ENCODE results near the gene TSPAN15. TPM values are rescaled to one million over a fixed set of nuclear protein-coding genes. Genes with fewer than 3 reads are reported as not detected.
"Not testable (repeated sequence)": the region's sequence is repeated elsewhere in the genome, so short reads cannot be mapped to it uniquely, and the experiment has no call there.

The TSPAN15 gene
- polyA plus RNA-seq, 1 donor = 69.4 TPM

DNA sequence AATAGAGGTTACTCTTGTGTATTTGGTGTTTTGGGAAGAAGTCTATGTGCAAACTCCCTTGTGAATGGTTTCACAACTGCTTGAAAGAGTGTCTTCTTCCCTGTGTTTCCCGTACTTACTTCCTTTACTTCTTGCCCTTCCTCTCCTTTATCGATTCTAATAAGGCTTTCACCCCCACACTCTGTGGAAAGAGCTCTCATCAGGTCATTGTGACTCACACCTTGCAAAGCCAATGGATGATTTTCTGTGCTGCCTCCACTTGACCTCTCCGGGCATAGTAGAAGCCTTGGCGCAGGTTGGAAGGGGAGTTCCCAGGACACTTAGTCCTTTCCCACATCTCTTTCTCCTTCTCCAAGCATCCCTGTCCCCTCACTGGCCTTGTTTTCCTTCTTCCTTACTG, 6.2 kb upstream of the TSPAN15 start:
- no peak for DNase-seq

DNA sequence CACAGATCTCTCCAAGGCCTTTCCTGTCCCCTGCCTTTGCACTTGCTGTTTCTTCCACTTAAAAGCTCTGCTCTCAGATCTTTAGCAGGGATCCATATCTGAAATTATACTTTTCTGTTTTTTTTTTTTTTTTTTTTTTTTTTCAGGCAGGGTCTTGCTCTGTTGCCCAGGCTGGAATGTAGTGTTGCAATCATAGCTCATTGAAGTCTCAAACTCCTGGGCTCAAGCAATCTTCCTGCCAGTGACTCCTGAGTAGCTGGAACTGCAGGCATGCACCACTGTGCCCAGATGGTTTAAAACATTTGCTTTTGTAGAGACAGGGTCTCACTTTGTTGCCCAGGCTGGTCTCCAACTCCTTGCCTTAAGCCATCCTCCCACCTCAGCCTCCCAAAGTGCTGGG, 5.0 kb upstream of the TSPAN15 start:
- no peak for DNase-seq

DNA sequence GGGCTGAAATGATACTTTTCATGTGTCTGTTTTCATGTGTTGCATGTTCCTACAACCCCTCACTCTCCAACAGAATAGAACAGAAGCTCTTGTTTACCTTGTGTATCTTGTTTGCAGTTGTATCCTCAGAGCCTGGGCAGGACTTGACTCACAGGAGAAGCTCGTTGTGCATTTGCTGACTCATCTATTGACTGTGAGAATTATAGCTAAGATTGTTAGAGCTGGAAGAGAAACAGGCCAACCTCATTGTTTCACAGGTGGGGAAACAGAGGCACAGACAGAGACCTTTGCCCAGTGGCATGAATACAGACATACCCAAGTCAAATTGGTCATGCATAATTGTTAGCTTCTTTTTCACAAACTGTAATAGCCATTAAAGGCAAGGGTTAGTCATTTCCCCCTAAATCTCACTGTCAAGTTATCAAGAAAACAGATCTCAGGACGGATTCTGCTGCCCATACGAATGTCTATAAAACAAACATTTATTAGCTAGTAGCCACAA, 4.6 kb upstream of the TSPAN15 start:
- DNase-seq = no peak

DNA sequence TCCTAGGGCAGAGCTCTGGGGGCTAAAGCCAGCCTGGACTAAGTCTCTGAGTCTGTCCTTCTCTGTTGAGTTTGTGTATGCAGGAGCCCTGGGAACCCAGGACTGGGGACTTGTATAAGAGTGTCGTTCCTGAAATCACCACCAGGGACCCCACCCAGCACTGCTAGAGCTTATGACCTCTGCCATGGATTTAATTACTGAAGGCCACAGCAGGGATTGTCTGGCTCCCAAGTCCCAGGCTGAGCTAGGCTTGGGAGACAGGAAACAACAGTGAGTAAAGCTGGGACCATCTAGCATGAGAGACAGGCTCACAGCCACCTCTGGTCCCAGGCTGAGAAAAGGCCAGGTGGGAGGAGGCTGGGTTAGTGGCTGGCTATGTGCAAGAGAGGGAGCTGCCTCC, 1.4 kb upstream of the TSPAN15 start:
- no peak for DNase-seq

DNA sequence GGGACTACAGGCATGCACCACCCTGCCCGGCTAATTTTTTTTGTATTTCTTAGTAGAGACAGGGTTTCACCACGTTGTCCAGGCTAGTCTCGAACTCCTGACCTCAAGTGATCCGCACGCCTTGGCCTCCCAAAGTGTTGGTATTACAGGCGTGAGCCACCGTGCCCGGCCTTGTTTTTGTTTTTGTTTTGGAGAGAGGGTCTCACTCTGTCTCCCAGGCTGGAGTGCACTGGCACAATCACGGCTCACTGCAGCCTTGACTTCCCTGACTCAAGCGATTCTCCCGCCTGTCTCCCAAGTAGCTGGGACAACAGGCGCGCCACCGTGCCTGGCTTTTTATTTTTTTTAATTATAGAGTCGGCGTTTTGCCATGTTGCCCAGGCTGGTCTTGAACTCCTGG, 870 bp upstream of the TSPAN15 start:
- not testable (repeated sequence) for DNase-seq

DNA sequence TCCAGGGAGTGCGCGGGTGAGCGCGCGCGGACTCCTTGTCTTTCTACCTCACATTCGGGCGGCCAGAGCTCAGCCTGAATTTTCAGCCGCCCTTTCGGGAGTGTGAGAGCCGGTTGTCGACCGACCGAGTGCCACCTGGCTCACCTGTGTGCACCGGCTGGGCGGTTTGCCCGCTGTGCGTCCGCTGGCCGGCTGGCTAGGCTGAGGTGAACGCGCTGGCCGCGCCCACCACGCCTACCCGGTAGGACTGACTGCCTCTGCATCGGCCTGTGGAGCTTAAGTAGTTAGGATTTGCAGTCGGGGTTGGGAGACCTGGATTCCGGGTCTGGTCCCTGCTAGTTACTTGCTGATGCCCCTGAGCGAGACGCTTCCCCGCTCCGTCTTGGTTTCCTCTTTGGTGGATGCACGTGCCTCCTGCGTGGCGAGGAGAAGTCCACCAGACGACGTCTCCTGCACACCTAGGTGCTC, 553 bp downstream of the TSPAN15 start:
- DNase-seq = no peak

DNA sequence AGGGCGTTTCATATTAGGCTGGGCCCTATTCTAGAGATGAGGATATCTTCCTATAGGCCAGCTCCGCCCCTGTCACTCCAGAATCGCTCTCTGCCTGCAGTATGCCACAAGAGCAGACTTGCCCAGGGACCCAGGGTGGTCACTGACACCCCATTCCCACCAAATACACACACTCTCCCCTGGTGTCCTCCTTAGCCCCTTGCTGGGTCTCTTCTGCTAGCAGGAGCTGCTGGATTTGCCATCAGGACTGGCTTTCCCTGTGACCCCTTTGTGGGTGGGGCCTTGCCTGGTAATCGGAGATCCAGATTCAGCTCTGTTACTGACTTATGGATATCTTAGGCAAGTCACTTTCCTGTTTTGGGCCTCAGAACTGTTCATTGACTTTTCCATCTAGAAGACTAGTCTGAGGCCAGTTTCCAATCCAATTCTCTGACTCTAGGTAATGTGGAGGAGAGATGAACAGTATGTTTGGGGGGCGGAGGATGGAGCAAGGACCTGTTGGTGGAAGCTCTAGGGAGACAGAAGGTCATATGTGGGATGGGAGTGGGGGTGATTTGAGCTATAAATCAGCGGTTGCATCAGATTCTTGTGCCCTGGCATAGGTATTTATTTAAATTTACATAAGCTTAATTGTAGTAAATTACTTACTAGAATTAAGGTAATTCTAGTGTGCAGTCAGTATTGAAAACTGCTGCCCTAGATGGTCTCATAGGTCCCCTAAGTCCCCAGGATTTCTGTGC, 1.6 kb downstream of the TSPAN15 start:
- no peak for DNase-seq

DNA sequence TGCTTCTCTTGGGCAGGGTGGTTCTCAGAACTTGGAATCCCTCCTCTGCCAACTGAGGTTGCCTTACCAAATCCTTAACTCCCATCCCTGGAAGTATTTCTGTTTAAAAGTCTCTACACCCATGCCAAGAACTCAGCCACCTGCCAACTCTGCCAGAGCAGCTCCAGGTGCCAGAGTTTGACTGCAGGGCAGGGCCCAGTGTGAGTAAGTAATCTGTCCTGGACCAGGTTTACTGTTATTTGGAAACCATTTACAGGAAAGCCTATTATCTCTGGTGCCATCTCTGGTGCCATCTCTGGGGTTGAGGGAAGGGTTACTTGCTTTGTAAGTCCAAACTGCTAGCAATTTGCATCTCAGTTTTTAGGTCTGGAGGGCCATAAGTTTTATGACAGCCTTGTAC, 2.5 kb downstream of the TSPAN15 start:
- no peak for DNase-seq

DNA sequence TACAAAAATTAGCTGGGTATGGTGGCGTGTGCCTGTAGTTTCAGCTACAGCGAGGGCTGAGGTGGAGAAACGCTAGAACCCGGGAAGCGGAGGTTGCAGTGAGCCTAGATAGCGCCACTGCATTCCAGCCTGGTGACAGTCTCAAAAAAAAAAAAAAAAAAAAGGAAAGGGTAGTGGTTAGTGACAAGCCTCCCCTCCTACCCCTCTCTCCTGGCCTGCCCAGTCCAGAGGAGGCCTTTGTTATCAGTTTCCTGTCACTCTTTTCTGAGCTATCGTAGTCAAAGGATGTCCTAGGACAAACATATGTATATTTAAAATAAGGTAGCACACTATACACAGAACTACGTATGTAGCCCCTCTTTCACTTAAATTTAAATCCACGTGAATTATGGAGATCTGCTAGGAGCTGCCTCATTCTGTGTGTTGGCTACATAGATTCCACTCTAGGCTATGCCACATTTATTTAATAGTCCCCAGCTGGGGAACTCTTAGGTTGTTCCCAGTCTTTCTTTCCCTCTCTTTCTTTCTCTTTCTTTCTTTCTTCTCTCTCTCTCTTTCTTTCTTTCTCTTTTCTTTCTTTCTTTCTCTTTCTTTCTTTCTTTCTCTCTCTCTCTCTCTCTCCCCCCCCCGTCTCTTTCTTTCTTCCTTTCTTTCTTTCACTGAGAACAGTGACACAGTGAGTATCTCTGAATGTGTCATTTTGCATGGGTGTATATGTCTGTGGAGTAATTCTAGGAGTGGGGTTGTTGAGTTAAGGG, 3.9 kb downstream of the TSPAN15 start:
- no peak for DNase-seq

DNA sequence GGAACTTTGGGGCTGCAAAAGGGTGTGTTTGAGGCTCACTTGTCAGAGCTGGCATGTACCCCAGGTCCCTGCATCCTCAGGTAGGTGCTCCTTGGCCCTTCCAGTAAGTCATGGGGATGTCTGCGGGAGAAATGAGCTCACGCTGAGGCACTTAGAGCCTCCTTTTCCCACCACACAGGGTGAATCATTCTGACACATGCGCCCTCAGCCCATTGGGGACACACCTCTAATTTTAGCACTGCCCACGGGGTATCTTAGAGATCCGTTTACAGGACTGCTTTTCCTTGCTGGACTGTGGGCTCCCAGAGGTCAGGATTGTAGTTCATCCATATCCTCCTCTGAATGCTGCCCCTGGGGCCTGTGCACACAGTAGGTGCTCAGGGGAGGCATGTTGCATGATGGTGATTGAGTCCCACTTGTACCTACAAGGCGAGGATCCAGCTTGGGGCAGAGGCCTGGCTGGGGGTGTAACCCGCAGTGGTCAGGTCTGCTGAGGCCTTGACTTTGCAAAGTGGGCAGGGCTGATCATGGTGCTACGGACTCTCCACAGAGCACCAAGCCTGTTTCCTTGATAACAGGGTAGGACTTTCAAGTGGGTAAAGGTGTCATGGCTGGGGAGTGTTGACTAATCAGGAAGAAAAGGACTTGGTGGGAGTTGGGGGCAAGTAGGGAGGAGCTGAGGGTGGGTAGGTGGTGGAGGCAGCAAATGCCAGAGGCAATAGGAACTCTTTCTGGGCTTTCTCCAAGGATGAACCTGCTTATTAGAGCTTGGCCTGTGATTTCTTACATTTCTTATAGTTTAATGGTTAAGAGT, 5.8 kb downstream of the TSPAN15 start:
- DNase-seq = no peak

DNA sequence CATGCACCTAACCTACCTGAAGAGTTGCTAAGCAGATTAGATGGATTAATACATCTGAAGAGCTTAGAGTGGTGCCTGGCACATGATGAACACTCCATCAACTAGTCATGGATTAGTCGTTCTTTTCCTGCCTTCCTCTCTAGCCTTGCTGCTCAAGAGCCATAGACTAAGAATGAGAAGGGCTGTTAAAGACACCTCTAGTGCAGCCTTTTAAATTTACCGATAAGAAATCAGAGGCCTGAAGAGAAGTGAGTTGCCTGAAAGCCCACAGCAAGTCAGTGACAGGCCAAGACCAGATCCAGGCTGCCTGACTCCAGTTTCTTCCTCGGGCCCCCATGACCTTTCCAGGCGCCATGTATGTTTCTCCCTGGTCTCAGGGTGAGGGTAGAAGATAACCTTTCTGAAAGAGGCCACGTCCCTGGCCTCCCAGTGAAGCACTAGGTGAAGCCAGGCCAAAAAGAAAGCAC, 6.5 kb downstream of the TSPAN15 start:
- no peak for DNase-seq

DNA sequence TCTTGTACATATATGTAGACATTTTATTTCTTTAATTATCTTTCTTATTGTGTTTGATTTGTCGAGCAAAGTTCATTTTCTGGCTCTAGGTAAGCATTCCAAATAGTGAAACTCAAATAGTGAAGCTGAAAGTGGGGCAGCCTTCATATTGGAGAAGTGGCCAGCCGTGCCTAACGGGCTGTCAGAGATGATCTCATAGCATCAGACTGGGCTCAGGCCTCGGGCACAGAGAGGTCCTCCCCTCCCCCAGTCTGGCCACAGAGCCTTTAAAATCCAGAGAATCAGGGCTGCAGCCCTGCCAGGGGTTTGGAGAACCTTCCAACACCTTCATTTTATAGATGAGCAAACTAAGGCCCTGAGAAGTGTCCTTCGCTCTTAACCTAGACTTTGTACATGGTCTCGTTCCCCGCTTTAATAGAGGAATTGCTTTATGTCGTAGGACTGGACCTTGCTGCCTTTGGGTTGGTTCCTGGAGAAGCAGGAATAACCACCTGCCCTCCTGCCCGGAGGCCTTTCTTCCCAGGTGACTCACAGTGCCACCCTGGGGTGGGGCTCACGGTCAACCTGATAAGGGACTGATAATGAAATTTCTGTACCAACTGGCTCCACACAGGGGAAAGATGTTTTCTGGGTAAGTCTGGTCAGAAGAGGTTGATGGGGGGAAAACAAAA, 7.3 kb downstream of the TSPAN15 start:
- DNase-seq = no peak

DNA sequence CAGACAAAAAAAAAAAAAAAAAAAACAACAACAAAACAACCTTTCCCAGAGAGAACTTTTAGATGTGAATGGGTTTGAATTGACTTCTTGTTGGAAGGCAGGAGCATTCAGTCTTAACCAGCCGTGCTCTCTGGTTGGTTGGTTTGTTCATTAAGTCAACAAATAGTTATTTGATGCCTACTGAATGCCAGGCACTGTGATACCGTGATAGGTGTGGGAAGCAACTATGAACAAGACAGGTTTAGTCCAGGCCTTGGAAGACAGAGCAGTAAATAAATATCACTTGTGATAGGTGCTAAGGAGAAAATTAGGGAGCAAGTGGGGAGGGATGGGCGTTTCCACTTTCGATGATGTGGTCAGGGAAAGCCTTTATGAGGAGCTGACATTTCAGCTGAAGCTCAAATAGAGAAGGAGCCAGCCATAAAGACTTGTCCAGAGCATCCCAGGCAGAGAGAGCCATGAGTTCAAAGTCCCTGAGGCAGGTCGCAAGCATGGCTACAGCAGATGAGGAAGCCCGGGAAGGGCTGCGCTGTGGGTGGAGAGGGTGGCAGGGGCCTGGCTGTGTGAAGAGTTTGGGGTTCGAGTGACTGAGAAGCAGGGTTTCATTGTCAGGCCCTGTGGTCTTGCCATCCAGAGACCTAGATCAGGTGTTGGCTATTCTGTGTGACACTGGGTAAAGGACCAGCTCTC, 8.0 kb downstream of the TSPAN15 start:
- DNase-seq = no peak

DNA sequence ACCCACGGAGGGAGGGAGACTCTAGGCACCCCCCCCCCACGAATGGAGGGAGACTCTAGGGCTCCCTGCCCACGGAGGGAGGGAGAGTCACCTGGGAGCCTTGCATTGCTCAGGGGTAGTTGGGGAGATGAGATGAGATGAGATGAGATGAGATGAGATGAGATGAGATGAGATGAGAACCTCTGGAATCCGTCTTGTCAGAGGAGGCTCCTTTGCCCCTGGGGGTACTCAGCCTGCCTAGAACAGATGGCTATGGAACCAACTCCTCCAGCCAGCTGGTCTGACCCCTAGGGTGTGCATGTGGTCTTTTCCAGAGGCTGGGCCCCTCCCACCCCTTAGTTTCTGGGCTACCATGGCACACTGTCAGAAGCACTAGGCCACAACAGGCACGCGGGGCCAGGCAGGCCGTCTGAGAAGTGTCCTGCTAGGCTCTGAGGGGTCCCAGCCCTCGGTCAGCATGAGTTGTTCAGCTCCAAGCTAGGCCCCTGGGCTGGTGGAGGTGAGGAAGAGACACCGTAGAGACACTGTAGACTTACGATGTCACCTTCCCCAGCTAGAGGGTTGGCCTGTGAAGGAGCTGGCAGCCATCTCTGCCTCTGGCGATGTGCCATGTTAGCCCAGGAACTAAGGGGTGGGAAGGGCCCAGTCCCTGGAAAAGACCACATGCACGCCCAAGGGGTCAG, 8.8 kb downstream of the TSPAN15 start:
- no peak for DNase-seq

DNA sequence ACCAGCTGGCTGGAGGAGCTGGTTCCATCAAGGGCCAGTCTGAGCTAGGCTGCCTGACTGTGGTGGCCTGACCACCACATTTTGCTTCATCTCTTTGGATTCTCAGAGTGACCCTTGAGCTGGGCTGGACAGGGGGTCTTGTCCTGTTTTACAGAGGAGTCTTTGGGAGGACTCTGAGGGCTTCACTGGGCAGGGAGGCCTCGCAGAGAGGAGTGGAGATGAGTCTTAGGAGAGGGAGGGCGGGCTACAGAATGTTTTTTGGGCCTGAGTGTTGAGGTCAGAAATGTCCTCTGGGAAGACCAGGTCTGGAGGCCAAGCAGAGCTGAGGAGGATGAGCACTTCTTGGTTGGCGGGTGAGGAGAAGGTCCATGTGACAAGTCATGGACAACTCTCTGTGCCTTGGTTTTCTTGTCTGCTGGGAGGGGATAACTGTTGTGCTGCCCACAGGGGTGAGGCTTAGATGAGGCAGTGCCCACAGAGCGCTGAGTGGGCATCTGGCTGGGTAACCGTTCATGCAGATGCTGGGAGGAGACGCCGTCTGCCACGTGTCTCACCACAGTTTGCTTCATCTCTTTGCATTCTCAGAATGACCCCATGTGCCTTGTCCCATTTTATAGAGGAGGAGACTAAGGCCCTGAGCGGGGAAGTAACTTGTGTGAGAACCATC, 9.4 kb downstream of the TSPAN15 start:
- no peak for DNase-seq

DNA sequence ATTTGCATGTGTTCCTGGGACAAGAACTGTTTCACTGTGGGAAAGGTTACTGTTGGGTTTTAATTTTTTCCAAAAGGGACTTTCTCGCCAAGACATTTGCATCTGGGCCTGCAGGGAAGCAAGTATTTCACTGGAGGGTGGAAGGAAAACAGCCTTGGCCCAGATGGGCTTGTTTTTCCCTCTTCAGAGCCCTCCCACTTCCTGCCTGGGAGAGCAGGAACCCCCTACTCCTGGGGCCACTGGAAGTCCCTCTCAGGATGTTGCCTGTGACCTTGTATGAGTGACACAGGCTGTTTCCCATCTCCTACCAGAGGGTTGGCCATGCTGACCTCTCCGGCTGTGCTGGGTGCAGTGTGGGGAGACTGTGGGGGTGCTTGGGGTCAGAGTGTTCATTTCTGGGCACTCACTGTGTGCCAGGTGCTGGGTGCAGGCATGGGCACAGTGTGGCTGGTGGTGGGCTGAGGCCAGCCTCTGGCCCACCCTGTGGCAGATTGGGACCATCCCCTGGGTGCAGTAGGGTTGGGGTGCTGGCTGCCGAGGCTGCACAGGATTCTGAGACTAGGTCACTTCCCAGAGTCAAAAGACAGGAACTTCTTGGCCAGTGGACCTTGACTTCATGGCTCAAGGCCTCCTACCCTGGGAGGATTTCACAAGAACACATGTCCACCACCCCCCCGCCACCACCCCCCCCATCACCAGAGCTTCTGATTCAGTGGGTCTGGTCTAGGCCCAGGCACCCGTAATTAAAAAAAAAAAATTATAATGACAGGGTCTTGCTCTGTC, 10.2 kb downstream of the TSPAN15 start:
- DNase-seq = no peak

DNA sequence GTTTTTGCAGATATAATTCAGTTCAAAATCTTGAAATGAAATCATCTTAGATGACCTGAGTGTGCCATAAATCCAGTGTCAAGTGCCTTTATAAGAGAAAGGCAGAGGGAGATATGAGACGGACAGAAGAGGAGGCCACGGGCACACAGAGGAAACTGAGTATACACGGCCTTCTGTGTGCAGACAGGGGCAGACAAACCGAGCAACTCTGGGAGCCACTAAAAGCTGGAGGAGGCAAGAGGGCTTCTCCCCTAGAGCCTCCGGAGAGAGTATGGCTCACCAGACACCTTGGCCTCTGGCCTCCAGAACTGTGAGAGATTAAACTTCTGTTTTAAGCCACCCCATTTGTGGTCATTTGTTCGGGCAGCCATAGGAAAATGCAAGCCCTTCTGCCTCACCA, 12.6 kb downstream of the TSPAN15 start:
- DNase-seq = no peak

DNA sequence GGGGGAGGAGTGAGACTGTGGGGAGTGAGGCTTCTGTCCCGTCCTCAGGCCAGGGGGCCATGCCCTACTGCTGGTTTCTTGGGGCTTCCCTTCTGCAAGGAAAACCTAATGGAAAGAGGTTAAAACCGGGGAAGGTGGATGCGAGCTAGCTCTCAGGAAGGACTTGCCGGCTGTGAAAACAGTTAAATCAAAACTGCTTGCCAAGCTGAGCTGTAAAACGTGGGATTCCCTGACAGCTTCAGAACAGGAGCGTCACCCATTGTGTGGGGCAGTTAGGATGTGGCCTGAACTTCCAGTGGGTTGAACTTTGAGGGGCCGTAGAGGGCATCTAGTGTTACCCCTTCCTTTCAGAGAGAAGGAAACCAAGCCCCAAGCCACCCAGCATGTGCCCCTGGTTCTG, 13.1 kb downstream of the TSPAN15 start:
- no peak for DNase-seq

DNA sequence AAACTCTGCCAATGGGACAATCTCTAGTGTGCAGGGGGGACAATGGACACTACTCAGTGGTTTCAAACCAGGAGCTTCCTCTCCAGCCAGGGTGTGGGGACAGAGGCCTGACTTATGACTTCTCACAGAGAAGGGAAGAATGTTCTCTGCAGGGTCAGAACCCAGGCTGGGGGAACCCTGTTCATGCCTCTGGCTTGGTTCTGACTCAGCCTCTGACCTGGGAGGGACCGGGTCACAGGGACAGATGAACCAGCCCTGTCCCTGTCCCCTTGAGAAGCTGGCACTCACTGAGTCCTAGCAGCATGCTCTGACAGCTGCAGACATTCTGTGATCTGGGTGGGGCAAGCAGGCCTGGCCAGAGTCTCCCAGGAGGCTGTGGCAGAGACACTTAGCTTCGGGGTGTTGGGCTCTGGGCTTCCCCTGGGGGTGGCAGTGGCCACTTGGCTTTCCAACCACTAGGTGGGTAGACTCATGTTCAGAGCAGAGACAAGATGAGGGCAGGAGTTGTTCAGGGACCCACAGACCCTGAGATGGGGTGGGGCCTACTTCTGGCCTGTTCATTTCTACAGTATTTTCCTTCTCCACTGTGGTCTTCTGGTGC, 13.6 kb downstream of the TSPAN15 start:
- no peak for DNase-seq

All from left kidney (tissue), 2 donors.